Prostate gland (tissue), 2 donors: ENCODE data around the gene UBE2C. TPM values are rescaled to one million over a fixed set of nuclear protein-coding genes. Genes with fewer than 3 reads are reported as not detected.

Experiments used
- DNase-seq: peaks from one replicate; pipeline ENCODE4 v3.0.0-alpha.2; 2019; ENCODE audit warnings: low spot score
- H3K27ac ChIP-seq, 2 donors: fragments of 200-600 bp; sonication (generic); 2 replicates each; pipeline ENCODE4 v1.5.1; 2017 to 2019
- H3K27me3 ChIP-seq: fragments of 200-600 bp; sonication (generic); replicated peaks from 2 replicates; pipeline ENCODE4 v1.5.1; 2019; ENCODE audit not compliant: insufficient read depth
- H3K36me3 ChIP-seq, 2 donors: fragments of 200-600 bp; sonication (generic); 1 replicate in 1 of 2; 2 replicates in 1 of 2; pipeline versions ENCODE4 v1.5.1 to v1.8.1; 2017 to 2019
- H3K4me1 ChIP-seq: fragments of 200-600 bp; sonication (generic); replicated peaks from 2 replicates; pipeline ENCODE4 v1.5.1; 2019
- H3K4me3 ChIP-seq, 2 donors: fragments of 200-600 bp; sonication (generic); 2 replicates each; pipeline ENCODE4 v1.5.1; 2017 to 2019
- H3K9me3 ChIP-seq: fragments of 200-600 bp; sonication (generic); 2 replicates; pipeline ENCODE4 v1.5.1; 2017
- CTCF ChIP-seq, 4 experiments: fragments of 200-600 bp in 2 of 4; fragments of 450-650 bp in 2 of 4; sonication (generic) in 2 of 4; IDR thresholded peaks; 1 replicate in 3 of 4; 2 replicates in 1 of 4; pipeline ENCODE4 v1.5.1; 2016 to 2019; ENCODE audit warnings: antibody characterized with exemption in 4 of 4, mild to moderate bottlenecking in 2 of 4, moderate library complexity in 2 of 4
- POLR2A ChIP-seq: fragments of 450-650 bp; IDR thresholded peaks from one replicate; pipeline ENCODE4 v1.6.1; 2016; ENCODE audit warnings: antibody characterized with exemption, mild to moderate bottlenecking
- POLR2AphosphoS5 ChIP-seq: sonication (generic); formaldehyde crosslinking; IDR thresholded peaks from one replicate; pipeline ENCODE4 v1.6.1; 2017; ENCODE audit warnings: antibody characterized with exemption
- WGBS: methylation state at CpG from one replicate; pipeline ENCODE4 v1.1.5; 2018; 5-methylcytosine and 5-hydroxymethylcytosine counted together
- intact Hi-C: fragments of 100-400 bp; cut with DNase I; formaldehyde crosslinking; loops from one replicate; pipeline ENCODE4 v1.14.2; 2022
- total RNA-seq, 2 donors: library from RNA; depleted of rRNA; stranded (reverse); fragments of >200 nt; gene quantifications; one replicate each; pipeline ENCODE4 v1.1.0, GENCODE V29; 2016

UBE2C gene
- total RNA-seq, 2 donors from 2014 or later, result 2.2 to 10.9 TPM

GRCh38 chr20:45813489-45813888 lies 1.0 kb downstream of the UBE2C start:
- DNase-seq, result no peak
- intact Hi-C loops, result no loop called here
- no peak overlapping the region for H3K27ac ChIP-seq
- no peak overlapping the region for H3K4me3 ChIP-seq
- no peak for TF ChIP-seq POLR2AphosphoS5
- TF ChIP-seq POLR2A, result no peak
- no peak for TF ChIP-seq CTCF (IDR thresholded peaks at IDR 0.05)
- H3K36me3 ChIP-seq, result no peaks in the 10 kb centered on the region
- H3K27me3 ChIP-seq, result no peaks in the 10 kb centered on the region
- 68% methylated on average over 7 of the region's 7 CpGs for WGBS
- H3K4me1 ChIP-seq, result peaks cover 4% of the 10 kb centered on the region
- H3K9me3 ChIP-seq, result no peaks in the 10 kb centered on the region

GRCh38 chr20:45814314-45814713 lies 1.9 kb downstream of the UBE2C start:
- TF ChIP-seq POLR2A, result no peak
- TF ChIP-seq CTCF (IDR thresholded peaks at IDR 0.05), result no peak
- no peak for TF ChIP-seq POLR2AphosphoS5
- H3K9me3 ChIP-seq, result no peaks in the 10 kb centered on the region
- WGBS, result 90% methylated on average over 3 of the region's 3 CpGs
- DNase-seq, result no peak
- H3K27ac ChIP-seq, result no peak overlapping the region
- no peaks in the 10 kb centered on the region for H3K36me3 ChIP-seq
- peaks cover 4% of the 10 kb centered on the region for H3K4me1 ChIP-seq
- H3K27me3 ChIP-seq, result no peaks in the 10 kb centered on the region
- H3K4me3 ChIP-seq, result no peak overlapping the region
- intact Hi-C loops, result no loop called here

GRCh38 chr20:45816951-45817350 lies 4.5 kb downstream of the UBE2C start:
- Histone ChIP-seq H3K27me3 (no peaks in the 10 kb centered on the region), H3K27ac (no peak overlapping the region), H3K9me3 (no peaks in the 10 kb centered on the region), H3K4me1 (peaks cover 4% of the 10 kb centered on the region), H3K36me3 (no peaks in the 10 kb centered on the region), H3K4me3 (no peak overlapping the region)
- 76% methylated on average over 3 of the region's 3 CpGs for WGBS
- TF ChIP-seq CTCF (IDR thresholded peaks at IDR 0.05) (no peak), POLR2A (no peak), POLR2AphosphoS5 (no peak)
- intact Hi-C loops, result no loop called here
- DNase-seq, result no peak

GRCh38 chr20:45817376-45818194 lies 5.1 kb downstream of the UBE2C start:
- TF ChIP-seq CTCF (IDR thresholded peaks at IDR 0.05), result no peak
- TF ChIP-seq POLR2A, result no peak
- DNase-seq, result no peak
- intact Hi-C loops, result no loop called here
- H3K36me3 ChIP-seq, result no peaks in the 10 kb centered on the region
- no peaks in the 10 kb centered on the region for H3K27me3 ChIP-seq
- H3K4me3 ChIP-seq, result no peak overlapping the region
- H3K4me1 ChIP-seq, result peaks cover 3% of the 10 kb centered on the region
- H3K27ac ChIP-seq, result no peak overlapping the region
- no peaks in the 10 kb centered on the region for H3K9me3 ChIP-seq
- 59% methylated on average over 7 of the region's 9 CpGs for WGBS

GRCh38 chr20:45818239-45818638 lies 5.8 kb downstream of the UBE2C start:
- no peaks in the 10 kb centered on the region for H3K9me3 ChIP-seq
- no peak for TF ChIP-seq POLR2AphosphoS5
- TF ChIP-seq POLR2A, result no peak
- TF ChIP-seq CTCF (IDR thresholded peaks at IDR 0.05), result no peak
- DNase-seq, result no peak
- no peaks in the 10 kb centered on the region for H3K27me3 ChIP-seq
- H3K4me3 ChIP-seq, result no peak overlapping the region
- H3K4me1 ChIP-seq, result no peaks in the 10 kb centered on the region
- no peaks in the 10 kb centered on the region for H3K36me3 ChIP-seq
- intact Hi-C loops, result no loop called here
- WGBS, result 69% methylated on average over 3 of the region's 3 CpGs
- H3K27ac ChIP-seq, result no peak overlapping the region
